T1000 (cell line): ENCODE results near the gene DNAJC6.
"Not testable (repeated sequence)": the region's sequence is repeated elsewhere in the genome, so short reads cannot be mapped to it uniquely, and the experiment has no call there.

Experiments
- DNase-seq: peaks from one replicate; lab custom pipeline; 2025; ENCODE audit warnings: mixed read lengths; lab: John Stamatoyannopoulos, UW

The DNAJC6 gene

DNA sequence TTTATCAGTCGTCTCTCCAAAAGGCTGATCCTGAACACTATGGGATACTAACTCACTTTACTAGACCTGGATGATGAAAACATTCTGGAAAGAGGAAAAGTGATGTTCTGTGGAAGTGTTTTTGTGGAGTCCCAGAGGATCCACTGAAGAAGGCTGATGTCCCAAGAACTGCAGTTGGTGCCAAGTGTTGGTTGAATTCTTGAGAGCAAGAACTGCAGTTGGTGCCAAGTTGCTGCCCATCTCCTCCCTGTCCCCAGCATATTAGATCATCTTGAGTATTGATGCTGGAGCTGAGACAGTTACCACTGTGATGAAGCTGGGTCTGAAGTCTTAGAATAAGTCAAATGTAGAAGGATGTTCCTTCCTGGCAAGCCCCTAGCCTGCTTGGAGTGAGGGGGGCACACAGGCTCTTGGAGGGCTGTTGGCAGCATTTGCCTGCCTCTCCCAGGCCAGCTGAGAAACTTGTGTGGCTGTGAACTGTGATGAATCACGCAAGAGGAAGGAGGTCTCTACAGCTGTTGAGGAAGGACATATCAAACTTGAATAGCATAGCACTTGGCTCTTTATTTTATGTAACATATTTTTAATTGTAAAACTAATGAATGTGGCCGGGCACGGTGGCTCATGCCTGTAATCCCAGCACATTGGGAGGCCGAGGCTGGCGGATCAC lies 48.1 kb downstream of the DNAJC6 start:
- DNase-seq, result no peak

DNA sequence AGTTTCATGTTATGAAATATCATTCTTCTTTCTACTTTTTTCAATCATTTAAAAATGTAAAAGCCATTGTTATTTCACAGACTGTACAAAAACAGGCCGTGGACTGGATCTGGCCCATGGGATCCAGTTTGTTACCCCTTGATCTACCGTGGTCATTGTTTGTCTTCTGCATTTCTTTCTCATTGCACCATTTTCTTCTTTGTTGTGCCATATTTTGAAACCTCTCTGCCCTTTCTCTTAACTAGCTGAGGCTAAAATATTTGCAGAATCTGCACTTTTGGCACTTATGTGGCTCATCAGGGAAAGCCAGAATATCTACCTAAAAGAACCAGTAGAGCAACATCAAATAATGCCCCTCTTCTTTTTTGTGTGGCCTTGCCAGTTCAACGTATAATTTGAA lies 50.5 kb downstream of the DNAJC6 start:
- no peak for DNase-seq

- no peak for DNase-seq
These were observed 51.3 kb downstream of the DNAJC6 start for GRCh38 chr1:65360648-65361047.

GRCh38 chr1:65362545-65362944 lies 53.2 kb downstream of the DNAJC6 start:
- DNase-seq, result no peak

DNA sequence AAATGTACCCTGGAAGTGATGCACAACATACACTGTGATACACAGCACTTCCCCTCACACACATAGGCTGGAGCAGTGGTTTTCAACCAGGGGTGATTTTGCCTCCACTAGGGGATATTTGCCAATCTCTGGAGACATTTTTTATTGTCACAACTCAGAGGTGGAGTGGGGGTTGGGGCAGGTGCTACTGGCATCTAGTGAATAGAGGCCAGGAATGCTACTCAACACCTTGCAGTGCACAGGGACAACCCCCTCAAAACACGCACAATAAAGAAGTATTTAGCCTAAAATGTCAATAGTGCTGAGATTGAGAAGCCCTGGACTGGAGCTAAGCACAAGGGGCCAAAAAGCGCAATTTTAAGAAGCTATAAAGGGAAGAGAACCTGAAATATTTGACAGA lies 54.1 kb downstream of the DNAJC6 start:
- DNase-seq, result no peak

GRCh38 chr1:65368403-65368802 lies 59.1 kb downstream of the DNAJC6 start:
- no peak for DNase-seq

DNA sequence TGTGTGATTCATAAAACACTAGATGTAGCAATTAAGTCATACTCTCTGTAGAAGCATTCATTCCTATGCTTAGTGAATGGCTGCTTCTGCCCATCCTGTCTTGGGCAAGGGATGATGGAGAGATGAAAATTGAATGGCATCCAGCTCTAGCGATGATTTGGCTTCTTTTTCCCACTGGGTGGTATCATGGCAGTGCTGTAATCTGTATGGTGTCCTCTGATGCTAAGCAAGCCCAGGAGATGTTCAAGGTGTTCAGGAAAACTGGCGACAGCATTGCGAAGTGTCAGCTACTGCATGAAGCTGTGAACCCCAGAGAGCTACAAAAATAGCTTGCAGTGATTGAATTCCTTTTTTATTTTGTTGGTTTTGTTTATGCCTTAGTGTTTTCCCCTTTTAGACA lies 62.2 kb downstream of the DNAJC6 start:
- DNase-seq, result no peak

GRCh38 chr1:65372557-65372956 lies 63.2 kb downstream of the DNAJC6 start:
- no peak for DNase-seq

- no peak for DNase-seq
These were observed 68.3 kb downstream of the DNAJC6 start for GRCh38 chr1:65377496-65378246.

DNA sequence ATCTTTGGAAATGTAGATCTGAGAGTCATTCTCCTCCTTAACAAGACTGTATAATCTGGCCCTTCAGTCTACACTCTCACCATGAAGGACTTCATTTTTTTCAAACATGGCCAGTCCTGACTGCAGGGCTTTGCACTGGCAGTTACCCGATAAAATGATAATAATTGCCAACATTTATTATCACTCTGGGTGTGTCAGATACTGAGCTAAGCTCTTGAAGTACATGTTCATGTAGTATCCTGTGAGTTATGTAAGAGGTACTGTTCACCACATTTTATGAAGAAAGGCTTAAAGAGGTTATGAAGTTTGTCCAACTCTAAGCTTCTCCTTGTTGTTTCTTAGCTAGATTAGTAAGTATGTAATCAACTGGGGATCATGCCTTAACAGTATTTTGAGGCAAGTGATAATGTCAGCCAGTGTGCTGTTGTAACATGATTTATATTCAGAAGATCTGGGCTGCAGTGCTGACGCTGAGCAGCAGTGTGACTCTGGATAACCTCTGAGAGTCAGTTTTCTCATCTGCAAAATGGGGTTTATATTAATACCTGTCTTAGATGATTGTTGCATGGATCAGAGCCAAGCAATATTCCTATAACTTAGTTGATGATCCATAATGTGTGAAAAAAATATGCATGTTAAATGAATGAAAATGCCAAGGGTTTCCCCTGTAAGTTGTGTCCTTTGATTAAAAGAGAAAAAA lies 69.1 kb downstream of the DNAJC6 start:
- DNase-seq, result no peak

- DNase-seq, result not testable (repeated sequence)
These were observed 75.1 kb downstream of the DNAJC6 start for GRCh38 chr1:65384426-65384825.

- DNase-seq, result no peak
These were observed 77.1 kb downstream of the DNAJC6 start for GRCh38 chr1:65386439-65386838.

DNA sequence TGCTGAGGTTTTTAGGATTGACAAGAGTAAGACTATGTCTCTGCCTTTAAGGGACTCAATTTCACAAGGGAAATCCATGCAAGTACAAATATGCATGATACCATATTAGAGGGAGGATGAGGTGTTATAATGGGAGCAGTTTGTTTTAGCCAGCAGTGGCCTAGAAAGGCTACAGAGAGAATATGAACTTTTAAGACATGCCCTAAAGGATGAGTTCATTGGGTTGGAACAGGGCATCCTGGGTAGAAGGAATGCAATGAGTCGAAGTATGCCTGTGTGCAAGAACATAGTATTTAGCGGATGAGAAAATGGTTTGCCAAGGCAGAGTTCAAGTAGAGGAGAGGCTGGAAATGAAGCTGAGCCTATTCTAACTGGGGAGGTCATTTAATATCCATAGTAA lies 78.5 kb downstream of the DNAJC6 start:
- no peak for DNase-seq

GRCh38 chr1:65388908-65389695 lies 79.8 kb downstream of the DNAJC6 start:
- no peak for DNase-seq

DNA sequence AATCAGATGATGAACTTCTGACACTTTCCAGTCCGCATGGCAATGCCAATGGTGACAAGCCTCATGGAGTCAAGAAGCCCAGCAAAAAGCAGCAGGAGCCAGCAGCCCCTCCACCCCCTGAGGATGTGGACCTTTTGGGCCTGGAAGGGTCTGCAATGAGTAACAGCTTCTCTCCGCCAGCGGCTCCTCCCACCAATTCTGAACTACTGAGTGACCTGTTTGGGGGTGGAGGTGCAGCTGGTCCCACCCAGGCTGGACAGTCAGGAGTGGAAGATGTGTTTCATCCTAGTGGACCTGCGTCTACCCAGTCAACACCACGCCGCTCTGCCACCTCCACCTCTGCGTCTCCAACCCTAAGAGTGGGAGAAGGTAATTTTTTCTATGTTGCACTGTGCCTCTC lies 83.2 kb downstream of the DNAJC6 start:
- DNase-seq, result no peak

- peak; percentile 1 for DNase-seq
These were observed 84.0 kb downstream of the DNAJC6 start for GRCh38 chr1:65393347-65393746.

DNA sequence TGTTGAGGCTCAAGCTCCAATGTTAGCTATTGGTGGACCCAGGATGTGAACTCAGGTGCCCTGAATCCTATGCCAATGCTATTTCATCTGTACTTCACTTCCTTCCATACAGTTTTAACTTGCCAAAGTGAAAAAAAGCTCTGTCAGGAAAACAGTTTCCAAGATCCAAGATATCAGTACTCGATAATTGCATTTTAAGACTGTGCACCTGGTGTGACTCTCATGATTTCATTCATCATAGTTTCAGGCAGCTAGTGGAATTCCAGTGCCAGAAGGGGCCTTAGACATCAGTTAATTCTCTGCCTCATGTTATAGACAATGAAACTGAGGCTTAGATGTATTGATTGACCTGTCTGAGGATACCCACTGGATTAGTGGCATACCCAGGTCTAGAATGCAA lies 84.6 kb downstream of the DNAJC6 start:
- DNase-seq, result no peak

GRCh38 chr1:65395887-65396612 lies 86.7 kb downstream of the DNAJC6 start:
- DNase-seq, result peak; percentile 1

- DNase-seq, result no peak
These were observed 88.7 kb downstream of the DNAJC6 start for GRCh38 chr1:65398083-65398482.

DNA sequence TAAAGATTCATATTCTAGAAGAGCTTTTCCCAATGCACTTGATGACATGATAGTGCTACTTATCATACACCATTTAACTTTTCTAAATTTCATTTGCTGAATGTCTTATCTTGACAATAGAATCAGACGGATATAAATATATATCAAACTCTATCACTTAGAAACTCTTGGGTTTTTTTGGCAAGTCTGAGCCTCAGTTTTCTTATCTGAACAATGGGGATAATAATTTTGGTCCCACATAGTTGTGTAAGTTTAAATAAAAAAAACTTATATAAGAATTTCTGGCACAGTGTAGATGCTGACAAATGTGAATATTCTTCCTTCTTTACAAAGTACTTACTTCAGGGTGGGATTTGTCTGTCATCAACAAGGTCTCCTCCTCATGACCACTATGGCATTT lies 89.7 kb downstream of the DNAJC6 start:
- no peak for DNase-seq

- DNase-seq, result no peak
These were observed 92.3 kb downstream of the DNAJC6 start for GRCh38 chr1:65401612-65402011.

- DNase-seq, result no peak
These were observed 95.6 kb downstream of the DNAJC6 start for GRCh38 chr1:65404941-65405340.
